GF-D8 (cell line): ENCODE data around the gene HUS1B.
"Not testable (repeated sequence)": the region's sequence is repeated elsewhere in the genome, so short reads cannot be mapped to it uniquely, and the experiment has no call there.

Experiments used
- DNase-seq: peaks from one replicate; lab custom pipeline; 2025; lab: John Stamatoyannopoulos, UW

HUS1B gene

DNA sequence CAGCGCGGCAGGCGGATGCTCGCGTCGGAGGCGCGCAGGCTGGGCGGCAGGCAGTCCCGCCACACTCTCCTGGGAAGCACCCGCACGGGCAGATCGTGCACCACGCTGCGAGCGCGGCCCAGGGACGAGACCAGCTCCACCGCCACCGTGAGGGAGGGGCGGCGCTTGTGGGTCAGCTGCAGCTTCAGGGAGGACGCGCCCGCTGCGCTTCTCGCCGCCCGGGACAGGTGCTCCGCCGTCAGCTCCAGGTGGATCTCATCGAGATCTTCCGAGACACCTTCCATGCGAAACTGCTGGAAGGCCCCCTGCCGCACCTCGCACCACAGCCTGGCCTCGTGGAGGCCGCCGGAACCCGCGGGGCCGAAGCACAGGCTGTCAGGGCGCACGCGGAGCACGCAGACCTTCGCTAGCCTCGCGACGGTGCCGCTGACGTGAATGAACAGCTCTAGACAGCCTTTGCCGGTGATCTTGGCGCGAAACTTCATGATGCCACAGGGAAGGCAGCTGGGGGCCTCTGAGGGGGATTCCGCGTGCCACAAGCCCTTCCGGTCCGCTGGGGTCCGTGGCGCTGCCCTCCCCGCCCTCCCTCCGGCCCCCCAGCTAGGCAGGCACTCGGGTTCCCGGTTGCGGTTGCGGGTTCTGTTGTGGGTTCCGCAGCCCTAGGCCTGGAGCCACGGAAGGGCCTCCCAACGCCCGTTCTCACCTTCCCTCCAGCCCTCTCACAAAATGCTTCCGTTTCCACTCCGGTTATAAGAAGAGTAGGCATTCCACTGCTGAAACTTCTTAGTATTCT, at the start of gene HUS1B:
Gene HUS1B, minus strand, starts transcription at position 641 of the 793 bp plus-strand sequence. Its CDS starts 156 bp downstream, at position 485.
- no peak for DNase-seq

DNA sequence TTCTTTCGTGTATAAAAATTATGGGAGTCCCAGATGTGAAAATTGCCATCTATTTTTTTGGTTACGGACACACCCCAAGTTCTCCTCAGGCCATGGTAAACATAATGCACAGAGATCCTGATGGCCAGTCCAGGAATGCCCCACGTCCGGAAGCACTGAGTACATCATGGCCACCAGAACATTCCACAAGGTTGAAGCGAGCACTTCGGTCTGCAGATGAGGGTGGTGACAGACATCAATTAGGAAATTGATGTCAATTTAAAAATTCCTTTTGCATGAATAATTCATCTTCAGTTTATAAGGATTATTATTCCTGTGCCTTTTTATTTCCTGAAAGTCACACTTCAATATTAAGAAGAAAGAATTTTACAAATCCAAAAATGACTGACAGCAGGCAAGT, 49.2 kb upstream of the HUS1B start:
- no peak for DNase-seq

DNA sequence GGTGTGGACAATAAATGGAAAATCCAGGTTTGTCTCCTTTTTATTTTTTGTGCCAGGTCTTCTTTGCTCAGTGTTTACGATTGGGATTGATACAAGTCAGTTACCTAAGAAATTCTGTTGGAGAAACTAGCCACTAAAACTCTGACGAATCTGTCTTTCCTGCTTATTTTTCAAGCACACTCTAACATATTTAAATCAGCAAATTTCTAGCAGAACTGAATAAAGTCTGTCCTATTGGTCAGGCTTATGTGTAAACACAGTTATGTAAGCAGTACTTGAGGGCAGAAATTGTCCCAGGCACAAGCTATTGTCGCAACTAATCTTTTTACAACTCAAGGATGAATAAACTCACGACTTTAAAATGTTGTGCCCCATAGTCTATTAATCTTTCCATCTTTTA, 48.1 kb upstream of the HUS1B start:
- no peak for DNase-seq

DNA sequence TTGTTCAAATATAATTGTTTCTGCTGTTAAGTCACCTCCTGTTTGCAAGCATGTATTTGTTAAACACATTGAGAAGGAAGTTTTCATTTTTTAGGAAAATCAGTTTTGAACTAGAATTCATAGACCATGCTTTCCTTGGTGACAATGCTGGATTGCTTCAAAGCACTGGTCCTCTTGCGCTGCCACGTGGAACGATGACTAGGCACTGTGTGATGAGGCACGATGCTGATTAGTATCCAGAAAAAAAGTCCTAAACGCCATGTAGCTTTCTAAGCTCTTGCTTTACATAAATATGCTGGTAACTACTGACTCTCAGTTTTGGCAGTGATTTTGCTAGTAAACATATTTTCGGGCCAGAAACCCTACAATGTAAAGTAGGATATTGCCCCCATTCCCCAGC, 47.1 kb upstream of the HUS1B start:
- DNase-seq = no peak

DNA sequence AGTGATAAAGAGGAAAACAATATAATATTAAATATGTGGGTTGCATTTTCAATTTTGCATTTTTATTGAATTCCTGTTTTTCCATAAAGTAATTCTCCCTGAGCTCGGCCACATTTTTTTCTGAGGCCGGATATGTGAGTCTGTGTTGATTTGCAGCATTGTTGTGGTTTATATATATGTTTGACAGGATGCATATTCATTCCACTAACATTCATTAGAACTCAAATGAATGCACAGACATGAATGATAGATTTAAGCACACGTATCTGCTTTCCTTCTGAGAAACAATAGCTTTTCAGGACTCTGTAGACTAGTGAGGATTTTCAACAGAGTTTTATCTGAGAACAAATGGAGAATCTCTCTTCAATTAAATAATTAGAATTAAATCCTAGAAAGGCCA, 46.7 kb upstream of the HUS1B start:
- no peak for DNase-seq

DNA sequence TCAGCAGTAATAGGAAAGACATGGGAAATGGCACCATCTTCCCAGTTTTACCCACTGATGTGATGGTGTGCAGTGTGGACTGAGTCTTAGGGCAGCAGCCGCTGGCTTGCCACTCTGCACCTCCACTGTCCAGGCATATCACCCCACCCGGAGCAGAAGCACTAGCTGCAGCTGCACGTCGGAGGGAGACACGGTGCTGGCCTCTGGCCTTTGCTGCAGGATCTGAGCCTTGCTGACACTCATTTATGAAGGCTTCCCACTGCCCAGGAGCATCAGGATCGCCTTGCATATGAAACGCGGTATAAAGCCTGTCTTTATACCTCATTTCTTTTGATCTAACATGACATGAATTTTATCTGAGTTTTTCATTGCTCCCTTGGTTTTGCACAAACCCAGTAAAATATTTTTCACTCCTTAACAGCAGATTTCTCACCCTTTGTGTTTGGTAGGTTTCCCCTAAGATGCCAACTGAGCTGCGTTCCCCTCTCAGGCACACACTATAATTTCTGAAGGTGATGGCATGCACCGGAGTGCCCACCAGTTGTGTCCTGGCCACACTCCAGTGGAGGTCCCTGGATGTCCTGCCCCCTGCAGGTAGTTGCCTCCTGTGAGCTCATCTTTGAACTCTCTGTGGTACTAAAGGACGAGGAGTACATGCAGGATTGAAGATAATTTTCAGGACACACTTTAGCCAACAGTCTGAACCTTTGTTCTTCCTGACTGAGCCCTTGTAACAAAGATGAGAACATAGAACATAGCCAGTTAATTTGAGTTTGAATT, 45.0 kb upstream of the HUS1B start:
- no peak for DNase-seq

DNA sequence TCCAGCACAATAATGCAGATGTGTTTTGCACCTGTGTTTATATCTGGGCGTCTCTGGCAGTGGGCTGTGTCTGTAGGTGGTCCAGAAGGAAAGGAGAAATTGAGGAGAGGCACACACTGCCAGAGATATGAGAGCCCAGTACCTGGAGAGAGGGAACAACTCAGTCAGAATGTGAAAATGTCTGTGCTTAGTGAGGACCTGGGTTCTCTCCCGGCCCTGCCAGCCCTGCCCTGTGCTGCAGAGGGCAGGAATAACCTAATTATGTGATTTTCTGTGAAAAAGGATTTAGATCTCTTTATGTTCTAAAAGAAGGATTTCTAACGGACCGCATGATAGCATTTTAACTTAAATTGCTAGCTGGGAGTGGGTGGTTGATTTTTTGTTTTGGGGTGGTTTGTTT, 44.3 kb upstream of the HUS1B start:
- no peak for DNase-seq

DNA sequence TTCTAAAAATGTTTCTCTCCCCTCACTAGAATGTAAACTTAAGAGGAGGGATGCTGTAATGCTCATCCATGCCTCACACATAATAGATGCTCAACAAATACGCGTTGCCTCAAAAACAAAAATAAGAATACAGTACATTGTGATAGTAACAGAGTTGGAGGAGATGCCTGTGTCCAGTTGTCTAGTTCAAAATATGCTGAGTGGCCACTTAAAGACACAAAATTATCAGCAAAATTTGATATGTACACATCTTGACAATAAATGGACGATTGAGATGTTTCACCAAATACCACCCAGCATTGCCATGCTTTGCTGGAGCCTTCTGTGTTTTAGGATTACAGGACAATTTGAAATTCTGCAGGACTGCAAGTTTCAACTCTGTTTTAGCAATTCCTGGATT, 43.6 kb upstream of the HUS1B start:
- no peak for DNase-seq

DNA sequence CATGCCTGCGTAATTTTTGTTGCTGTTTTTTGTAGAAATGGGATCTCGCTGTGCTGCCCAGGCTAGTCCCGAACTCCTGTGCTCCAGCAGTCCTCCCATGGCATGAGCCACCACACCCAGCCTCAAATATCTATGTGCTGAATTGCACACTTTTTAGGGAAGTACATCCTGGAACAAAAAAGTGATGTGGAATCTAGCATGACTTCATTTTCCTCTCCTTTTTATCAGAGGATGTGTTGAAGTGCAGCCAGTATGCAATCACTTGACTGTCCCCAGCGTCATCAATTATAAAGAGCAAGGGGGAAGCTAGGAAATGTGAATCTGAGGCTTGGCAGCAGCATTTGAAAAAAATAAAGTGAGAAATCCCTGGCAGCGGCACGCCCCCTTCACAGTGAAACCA, 42.4 kb upstream of the HUS1B start:
- DNase-seq = no peak

DNA sequence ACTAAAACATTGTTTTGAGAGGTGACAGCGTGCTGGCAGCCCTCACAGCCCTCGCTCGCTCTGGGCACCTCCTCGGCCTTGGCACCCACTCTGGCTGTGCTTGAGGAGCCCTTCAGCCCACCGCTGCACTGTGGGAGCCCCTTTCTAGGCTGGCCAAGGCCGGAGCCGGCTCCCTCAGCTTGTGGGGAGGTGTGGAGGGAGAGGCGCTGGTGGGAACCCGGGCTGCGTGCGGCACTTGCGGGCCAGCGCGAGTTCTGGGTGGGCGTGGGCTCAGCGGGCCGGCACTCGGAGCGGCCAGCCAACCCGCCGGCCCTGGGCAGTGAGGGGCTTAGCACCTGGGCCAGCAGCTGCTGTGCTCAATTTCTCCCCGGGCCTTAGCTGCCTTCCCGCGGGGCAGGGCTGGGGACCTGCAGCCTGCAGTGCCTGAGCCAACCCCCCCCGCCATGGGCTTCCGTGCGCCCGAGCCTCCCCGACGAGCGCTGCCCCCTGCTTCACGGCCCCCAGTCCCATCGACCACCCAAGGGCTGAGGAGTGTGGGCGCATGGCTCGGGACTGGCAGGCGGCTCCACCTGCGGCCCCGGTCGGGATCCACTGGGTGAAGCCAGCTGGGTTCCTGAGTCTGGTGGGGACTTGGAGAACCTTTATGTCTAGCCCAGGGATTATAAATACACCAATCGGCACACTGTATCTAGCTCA, 37.7 kb upstream of the HUS1B start:
- not testable (repeated sequence) for DNase-seq

DNA sequence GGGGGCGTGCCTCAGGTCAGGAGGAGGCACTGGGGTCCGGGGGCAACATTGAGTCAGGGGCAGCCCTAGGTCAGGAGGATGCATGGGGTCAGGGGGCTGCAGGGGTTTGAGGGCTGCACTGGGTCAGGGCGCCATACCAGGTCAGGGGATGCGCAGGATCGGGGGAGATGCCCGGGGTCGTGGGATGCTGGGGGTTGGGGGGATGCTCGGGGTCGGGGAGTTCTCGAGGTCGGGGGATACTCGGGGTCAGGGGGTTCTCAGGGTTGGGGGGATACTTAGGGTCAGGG, 36.8 kb upstream of the HUS1B start:
- no peak for DNase-seq

DNA sequence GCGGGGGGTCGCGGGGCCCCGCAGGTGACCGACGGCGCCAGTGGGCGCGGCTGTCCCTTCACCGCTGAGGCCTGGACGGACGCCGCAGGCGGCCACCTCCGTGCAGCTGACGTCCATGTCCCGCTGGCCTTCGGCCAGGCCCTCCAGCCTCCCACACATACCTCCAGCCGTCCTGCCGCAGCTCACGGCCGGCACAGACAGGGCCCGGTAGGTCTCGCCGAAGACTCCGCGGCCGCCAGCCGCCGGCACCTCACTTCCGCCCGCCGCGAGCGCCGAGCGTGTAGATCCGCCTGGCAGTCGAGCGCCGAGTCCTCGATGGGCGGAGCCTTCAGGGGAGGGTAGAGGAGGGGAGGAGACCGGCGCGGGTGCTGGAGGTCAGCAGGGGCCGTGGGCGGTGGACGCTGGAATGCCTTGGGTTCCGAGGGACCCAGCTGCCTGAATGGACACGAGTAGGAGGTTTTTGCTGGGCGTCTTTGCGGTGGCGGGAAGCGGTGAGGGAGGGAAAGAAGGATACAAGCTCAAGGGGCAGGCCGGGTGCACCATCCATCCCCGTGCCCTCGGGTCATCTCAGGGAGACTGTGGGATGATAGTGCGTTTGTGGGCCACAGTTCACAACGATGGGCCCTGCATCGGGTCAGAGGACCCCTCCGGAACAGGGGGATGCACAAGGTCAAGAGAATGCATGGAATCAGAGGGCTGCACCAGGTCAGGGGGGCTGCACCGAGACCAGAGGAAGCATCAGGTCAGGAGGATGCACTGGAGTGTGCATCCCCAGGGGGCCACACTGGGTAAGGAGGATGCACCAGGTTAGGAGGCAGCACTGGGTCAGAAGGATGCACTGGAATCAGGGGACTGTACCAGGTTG, 36.2 kb upstream of the HUS1B start, which contains the start of gene EXOC2:
Gene EXOC2, minus strand, starts transcription at position 282 of the 865 bp plus-strand sequence. CDS start 55,321 bp downstream, outside the sequence.
- peak; percentile 46 for DNase-seq

DNA sequence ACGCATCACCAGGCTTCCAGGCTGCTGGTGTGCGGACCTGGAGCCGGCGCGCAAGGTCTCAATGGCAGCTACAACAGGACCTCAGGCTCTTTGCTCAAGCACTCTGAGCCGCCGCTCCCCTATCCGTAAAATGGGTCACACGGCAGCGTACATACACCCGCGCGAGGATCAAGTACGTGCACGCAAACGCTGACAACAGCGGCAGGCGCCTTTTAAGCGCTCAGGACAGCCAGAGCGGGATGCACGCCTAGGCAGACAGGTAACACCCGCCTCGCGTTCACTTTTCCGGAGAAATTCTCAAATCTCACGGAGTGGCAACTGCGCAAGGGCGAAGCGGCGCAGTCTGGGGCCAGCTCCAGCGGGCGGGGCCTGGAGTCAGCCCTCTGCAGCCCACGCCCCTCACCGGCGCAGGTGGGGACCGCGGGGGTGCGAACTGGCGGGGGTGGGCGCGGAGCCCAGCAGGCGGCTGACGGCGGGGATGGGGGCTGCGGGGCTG, 35.5 kb upstream of the HUS1B start:
- DNase-seq = no peak

DNA sequence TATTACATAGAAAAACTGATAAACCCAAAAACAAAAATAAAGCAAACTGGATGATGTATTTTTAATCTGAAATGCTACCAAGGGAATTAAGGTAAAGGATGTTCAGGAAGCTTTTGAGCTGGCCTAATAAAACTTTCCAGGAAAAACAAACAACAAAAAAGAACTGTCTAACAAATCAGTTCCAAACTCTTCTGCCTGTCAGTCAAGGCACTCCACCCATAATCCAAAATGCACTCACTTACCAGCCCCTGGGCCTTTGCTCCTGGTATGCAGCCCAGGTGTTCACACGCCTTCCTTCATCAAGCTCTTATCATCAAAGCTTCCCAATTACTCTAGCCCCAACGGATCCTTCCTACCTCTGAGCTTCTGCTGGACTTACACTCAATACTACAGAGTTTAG, 32.3 kb upstream of the HUS1B start:
- no peak for DNase-seq

DNA sequence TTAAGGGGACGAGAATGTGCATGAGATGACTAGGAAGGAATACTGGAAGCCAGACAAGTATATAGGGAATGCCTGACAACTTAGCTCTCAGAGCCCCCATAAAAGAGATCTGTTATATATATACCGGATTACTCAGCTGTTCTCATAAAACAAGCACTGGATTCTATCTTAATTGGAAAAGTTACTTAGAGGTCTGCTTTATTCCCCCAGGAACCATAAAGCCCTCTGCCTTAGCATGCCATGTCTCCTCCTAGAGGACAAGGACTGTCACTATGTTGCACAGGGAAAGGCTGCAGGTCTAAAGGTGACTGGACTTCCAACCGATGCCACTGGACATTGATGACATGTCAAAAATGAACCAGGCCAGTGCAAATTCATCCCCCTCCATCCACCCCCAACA, 29.6 kb upstream of the HUS1B start:
- no peak for DNase-seq

DNA sequence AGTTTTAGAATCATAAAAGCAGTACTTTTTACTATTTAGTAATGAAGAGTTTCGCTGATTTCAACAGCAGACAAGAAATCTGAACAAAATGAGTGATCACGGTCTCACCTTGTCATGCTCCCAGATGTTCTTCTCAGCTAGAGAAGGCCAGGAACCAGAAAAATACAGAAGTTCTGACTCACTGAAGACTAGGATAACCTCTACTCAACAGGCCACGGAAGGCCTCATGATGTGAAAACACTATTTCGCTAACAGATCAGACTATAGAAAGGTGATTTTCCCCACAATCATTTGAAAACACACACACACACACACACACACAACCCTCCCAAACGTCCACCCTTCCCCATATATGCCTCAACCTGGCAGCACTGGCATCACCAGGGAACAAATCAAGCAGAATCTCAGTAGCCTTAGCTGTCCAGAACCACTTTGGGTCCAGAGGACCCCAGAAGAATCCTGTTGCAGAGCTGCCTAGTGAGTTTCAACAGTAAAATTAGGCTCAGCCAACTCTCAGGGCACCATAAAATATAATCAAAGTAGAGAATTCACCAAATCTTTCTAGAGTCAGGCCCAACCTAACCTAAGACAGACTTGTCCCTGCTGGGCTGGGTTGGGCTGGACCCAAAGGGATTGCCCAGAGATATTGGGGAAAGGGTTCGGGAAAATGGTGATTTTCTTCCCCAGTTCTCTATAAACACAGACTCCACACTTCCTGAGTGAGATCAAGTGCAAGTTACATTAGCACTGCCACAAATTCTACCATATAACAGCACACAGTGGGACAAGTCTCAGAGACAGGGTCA, 28.1 kb upstream of the HUS1B start:
- DNase-seq = no peak

DNA sequence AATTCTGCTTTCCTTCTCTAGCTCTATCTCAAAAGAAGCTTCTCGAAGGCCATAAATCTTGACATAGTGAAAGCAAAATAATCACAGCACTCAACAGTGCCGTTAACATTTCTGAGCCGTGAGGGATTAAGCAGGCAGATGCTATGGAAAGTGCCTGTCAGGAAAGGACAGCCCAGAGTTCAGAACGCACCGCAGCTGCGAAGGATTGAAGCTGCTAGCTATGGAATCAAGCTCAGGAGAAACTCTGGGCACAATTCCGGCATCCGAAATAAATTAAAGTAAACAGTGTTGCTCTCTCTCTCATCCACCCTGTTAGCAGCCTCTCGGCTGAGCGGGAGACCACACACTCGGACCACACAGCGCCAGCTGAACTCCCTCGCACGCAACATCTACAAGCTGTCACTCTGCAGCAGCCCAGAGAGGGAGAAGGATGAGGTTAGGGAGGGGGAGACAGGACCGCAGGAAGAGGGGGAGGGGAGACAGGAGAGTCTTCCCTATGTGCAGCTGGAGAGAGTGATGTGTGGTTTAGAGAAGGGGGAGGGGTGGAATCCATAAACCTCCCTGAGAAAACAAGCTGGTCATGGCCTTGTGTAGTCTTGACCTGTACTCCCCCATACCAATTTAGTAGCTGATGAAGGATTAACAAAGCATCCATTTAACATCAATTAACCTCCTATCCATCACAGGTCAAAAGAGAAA, 27.0 kb upstream of the HUS1B start:
- DNase-seq = peak; percentile 32

DNA sequence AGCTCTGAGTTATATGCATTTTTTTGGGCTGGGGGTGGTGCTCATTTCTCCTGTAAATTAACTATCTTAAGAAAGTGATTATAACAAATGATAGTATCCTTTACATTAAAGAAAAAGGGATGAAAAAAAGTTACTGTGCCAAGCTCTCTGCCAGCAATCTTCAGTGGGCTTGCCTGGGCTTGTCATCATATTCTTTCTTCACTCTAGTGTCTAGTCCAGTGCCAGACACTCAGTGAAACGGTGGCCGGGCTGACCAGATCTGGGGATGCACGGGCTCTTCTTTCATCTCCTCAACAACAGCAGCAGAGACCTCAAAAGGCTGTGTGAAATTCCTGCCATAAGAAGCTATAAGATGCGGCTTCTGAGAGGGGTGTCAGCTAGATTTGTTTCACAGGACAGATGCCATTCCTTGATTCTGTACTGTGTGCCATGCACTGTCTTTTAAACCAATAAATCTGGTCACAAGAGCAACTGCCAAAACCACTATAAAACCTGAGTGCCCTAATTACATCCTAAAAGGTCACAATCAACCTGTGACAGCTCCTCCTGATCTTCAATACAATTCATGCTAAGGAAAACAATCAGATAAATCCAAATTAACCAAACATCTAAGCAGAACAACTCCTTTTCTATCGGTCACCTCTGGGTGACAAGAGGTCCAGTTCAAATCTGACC, 23.9 kb upstream of the HUS1B start:
- DNase-seq = no peak

DNA sequence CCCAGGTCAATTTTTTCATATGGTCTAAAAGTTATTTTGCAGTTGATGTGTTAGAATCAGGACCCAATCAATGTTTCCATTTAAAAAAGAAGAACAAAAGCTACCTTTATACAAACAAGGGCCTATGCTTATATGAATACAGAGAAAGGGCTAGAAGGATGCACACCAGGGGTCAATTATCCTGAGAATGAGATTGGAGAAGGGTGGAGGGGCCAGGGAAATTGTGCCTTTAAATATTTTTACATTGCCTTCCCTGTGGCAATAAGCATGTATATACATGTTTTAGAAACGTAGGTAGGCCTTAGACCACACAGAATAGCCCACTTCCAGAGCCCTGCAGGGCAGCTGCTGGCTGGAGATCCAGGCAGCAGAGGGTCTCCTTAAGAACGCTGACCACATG, 23.4 kb upstream of the HUS1B start:
- DNase-seq = no peak

DNA sequence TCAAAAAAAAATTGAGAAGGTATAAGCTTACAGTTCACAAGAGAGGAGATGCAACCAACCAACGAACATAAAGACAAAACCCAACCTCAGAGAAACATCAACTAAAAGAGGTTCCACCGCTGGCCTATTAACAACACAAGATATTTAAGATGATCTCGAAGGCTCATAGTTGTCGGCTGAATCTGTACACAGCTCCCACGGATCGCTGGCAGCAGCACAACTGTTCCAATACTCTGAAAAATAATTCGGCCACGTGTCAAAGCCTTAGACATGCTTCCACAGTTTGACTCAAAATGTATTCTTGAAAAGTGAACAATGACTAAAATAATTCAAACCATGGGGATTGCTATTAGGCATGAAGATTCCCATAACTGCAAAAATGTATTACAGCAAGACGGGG, 22.4 kb upstream of the HUS1B start:
- DNase-seq = no peak
